ENCODE results near the gene EIF4A3.

The EIF4A3 gene

DNA sequence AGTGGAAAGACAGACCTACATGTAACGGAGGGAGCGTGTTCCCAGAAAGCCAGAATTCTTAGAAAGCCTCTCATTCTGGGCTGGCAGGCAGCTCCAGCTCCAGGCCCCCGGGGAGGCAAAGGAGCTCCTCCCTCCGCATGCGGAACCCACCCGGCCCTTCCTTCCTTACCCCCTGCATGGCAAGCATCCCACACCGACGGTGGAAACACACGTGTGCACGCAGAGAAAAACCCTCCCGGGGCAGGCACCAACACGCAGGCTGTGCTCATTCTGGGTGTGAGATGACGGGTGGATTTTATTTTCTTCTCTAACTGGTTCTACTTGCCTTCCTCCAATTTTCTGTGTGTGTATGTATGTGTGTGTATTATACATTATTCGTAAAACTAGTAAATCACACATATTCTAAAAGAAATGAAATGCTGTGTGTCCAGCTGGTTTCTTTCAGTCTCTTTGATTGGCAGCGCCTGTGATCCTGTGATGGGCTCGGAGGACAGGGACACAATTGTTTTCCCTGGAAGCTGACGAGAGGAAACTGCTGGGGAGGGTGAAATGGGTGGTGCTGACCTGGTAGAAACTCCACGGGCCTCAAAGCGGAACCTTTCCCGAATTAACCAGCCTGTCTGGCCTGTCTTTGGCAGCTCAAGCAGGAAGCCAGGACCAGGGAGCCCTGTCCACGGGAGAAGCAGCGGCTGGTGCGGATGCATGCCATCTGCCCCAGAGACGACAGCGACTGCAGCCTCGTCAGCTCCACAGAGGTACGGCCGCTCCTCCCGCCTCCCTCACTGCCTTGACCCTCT lies 45.1 kb upstream of the EIF4A3 start:
- H3K79me2 ChIP-seq: no peaks in the 10 kb centered on the region
- no peaks in the 10 kb centered on the region for H3K9me3 ChIP-seq (ENCODE audit: control insufficient read depth, low read length)
- H3K9ac ChIP-seq: no peak overlapping the region
- H3K36me3 ChIP-seq (ENCODE audit: control insufficient read depth, insufficient read depth, low read length): no peaks in the 10 kb centered on the region
- H3K4me2 ChIP-seq (ENCODE audit: low read length): no peak overlapping the region
- no peak overlapping the region for H3K4me3 ChIP-seq (ENCODE audit: low read depth, low read length)
- H2AFZ ChIP-seq: no peak overlapping the region
- TF ChIP-seq, protein P1, sequence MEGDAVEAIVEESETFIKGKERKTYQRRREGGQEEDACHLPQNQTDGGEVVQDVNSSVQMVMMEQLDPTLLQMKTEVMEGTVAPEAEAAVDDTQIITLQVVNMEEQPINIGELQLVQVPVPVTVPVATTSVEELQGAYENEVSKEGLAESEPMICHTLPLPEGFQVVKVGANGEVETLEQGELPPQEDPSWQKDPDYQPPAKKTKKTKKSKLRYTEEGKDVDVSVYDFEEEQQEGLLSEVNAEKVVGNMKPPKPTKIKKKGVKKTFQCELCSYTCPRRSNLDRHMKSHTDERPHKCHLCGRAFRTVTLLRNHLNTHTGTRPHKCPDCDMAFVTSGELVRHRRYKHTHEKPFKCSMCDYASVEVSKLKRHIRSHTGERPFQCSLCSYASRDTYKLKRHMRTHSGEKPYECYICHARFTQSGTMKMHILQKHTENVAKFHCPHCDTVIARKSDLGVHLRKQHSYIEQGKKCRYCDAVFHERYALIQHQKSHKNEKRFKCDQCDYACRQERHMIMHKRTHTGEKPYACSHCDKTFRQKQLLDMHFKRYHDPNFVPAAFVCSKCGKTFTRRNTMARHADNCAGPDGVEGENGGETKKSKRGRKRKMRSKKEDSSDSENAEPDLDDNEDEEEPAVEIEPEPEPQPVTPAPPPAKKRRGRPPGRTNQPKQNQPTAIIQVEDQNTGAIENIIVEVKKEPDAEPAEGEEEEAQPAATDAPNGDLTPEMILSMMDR (IDR thresholded peaks at IDR 0.05): no peak
- H3K27ac ChIP-seq: no peak overlapping the region
- no peaks in the 10 kb centered on the region for H3K27me3 ChIP-seq (ENCODE audit: control insufficient read depth, insufficient read depth, low read length)
- H3K4me1 ChIP-seq: no peaks in the 10 kb centered on the region

DNA sequence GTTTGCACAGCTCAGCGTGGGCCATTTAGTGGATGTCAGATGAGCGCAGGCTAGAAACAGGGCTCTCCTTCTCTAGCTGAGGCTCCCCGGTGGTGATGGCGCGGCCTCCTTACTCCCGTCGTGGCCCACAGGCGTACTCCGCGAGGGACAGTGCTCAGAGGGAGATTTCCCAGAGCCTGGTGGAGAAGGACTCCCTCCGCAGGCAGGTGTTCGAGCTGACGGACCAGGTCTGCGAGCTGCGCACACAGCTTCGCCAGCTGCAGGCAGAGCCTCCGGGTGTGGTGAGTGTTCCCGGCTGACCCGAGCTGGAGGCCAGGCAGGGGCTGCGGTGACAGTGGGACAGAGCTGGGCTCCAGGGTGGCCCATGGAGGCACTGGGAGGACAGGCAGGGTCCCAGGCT lies 44.3 kb upstream of the EIF4A3 start:
- Histone ChIP-seq H3K4me1 (no peaks in the 10 kb centered on the region), H3K4me2 (ENCODE audit: low read length) (no peak overlapping the region), H3K4me3 (ENCODE audit: low read depth, low read length) (no peak overlapping the region), H3K27ac (no peak overlapping the region), H3K79me2 (no peaks in the 10 kb centered on the region), H3K36me3 (ENCODE audit: control insufficient read depth, insufficient read depth, low read length) (no peaks in the 10 kb centered on the region), H2AFZ (no peak overlapping the region), H3K9me3 (ENCODE audit: control insufficient read depth, low read length) (no peaks in the 10 kb centered on the region), H3K9ac (no peak overlapping the region), H3K27me3 (ENCODE audit: control insufficient read depth, insufficient read depth, low read length) (no peaks in the 10 kb centered on the region)
- TF ChIP-seq, protein P1 (IDR thresholded peaks at IDR 0.05): no peak

DNA sequence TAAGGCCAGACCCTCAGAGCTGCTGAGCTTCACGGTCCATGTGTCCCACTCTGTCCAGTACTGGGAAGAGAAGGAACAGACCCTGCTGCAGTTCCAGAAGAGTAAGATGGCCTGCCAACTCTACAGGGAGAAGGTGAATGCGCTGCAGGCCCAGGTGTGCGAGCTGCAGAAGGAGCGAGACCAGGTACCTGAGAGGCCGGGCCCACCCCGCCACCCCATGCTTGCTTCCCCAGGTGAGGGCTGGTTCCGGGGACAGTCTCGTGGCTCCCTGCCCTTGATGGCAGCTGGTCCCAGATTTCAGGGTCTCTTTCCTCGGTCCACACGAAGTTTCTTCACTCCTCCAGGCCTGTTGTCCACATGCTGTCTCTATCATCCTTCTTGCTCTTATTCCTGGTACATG lies 43.8 kb upstream of the EIF4A3 start:
- H3K9me3 ChIP-seq (ENCODE audit: control insufficient read depth, low read length): no peaks in the 10 kb centered on the region
- H3K27me3 ChIP-seq (ENCODE audit: control insufficient read depth, insufficient read depth, low read length): no peaks in the 10 kb centered on the region
- H3K27ac ChIP-seq: no peak overlapping the region
- no peaks in the 10 kb centered on the region for H3K79me2 ChIP-seq
- H3K36me3 ChIP-seq (ENCODE audit: control insufficient read depth, insufficient read depth, low read length): no peaks in the 10 kb centered on the region
- H3K4me3 ChIP-seq (ENCODE audit: low read depth, low read length): no peak overlapping the region
- H3K9ac ChIP-seq: no peak overlapping the region
- H2AFZ ChIP-seq: no peak overlapping the region
- H3K4me1 ChIP-seq: no peaks in the 10 kb centered on the region
- H3K4me2 ChIP-seq (ENCODE audit: low read length): no peak overlapping the region
- TF ChIP-seq, protein P1 (IDR thresholded peaks at IDR 0.05): no peak

DNA sequence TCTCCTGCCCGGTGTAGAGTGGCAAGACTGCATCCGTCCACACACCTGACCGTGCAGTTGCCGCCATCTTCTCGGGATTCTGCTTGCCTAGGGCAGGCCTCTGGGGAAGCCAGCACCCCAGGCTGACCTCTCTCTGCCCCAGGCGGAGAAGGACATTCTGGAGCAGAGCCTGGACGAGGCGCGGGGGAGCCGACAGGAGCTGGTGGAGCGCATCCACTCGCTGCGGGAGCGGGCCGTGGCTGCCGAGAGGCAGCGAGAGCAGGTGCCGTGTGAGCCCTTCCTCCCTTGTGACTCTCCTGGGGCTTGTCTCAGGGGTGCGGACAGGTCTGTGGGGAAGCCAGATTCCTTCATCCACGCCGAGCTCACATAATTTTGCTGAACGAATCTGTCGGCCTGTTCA lies 42.7 kb upstream of the EIF4A3 start:
- no peak overlapping the region for H2AFZ ChIP-seq
- no peaks in the 10 kb centered on the region for H3K9me3 ChIP-seq (ENCODE audit: control insufficient read depth, low read length)
- no peaks in the 10 kb centered on the region for H3K79me2 ChIP-seq
- no peaks in the 10 kb centered on the region for H3K27me3 ChIP-seq (ENCODE audit: control insufficient read depth, insufficient read depth, low read length)
- no peak overlapping the region for H3K4me2 ChIP-seq (ENCODE audit: low read length)
- H3K27ac ChIP-seq: no peak overlapping the region
- no peak overlapping the region for H3K9ac ChIP-seq
- H3K4me3 ChIP-seq (ENCODE audit: low read depth, low read length): no peak overlapping the region
- H3K36me3 ChIP-seq (ENCODE audit: control insufficient read depth, insufficient read depth, low read length): no peaks in the 10 kb centered on the region
- no peaks in the 10 kb centered on the region for H3K4me1 ChIP-seq
- TF ChIP-seq, protein P1 (IDR thresholded peaks at IDR 0.05): no peak

DNA sequence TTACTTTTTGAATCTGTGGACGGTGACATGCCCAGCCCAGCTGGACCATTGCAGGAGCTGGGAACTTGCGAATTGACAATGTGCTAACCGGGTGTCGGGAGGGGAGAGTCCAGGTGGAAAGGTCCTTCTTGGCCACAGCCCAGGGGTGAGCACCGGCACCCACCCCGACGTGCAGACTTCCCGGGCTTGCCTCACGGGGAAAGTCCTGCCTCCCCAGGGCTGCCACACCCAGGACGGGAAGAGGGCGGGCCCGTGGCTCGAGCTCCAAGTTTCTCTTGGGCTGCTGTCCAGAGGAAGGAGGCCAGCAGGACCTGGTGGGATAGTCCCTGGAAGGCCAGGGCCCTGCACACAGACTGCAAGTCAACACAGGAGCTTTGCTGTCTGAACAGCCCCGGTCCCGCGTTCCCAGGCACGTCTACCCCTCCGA lies 40.6 kb upstream of the EIF4A3 start:
- Histone ChIP-seq H2AFZ (no peak overlapping the region), H3K9me3 (ENCODE audit: control insufficient read depth, low read length) (no peaks in the 10 kb centered on the region), H3K4me2 (ENCODE audit: low read length) (no peak overlapping the region), H3K36me3 (ENCODE audit: control insufficient read depth, insufficient read depth, low read length) (no peaks in the 10 kb centered on the region), H3K27ac (no peak overlapping the region), H3K4me3 (ENCODE audit: low read depth, low read length) (no peak overlapping the region), H3K79me2 (no peaks in the 10 kb centered on the region), H3K27me3 (ENCODE audit: control insufficient read depth, insufficient read depth, low read length) (no peaks in the 10 kb centered on the region), H3K4me1 (no peaks in the 10 kb centered on the region), H3K9ac (no peak overlapping the region)
- TF ChIP-seq, protein P1 (IDR thresholded peaks at IDR 0.05): no peak
